Measurements from ENCODE around the gene BDP1.
"Not testable (repeated sequence)": the region's sequence is repeated elsewhere in the genome, so short reads cannot be mapped to it uniquely, and the experiment has no call there.

DNA sequence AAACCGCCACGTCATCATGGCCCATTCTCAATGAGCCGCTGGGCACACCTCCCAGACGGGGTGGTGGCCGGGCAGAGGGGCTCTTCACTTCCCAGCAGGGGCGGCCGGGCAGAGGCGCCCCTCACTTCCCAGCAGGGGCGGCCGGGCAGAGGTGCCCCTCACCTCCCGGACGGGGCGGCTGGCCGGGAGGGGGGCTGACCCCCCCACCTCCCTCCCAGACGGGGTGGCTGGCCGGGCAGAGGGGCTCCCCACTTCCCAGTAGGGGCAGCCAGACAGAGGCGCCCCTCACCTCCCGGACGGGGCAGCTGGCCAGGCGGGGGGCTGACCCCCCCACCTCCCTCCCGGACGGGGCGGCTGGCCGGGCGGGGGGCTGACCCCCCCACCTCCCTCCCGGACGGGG lies 96.1 kb downstream of the BDP1 start:
- TF ChIP-seq EZH2 (IDR thresholded peaks at IDR 0.05); POLR2AphosphoS5 (IDR thresholded peaks at IDR 0.05; ENCODE audit: borderline replicate concordance, low read depth, low read length): not testable (repeated sequence)
